Lung (tissue), 12 donors: ENCODE measurements around the gene CHST9. TPM values are rescaled to one million over a fixed set of nuclear protein-coding genes. Genes with fewer than 3 reads are reported as not detected.

Experiments used
- ATAC-seq: fragments of 200-7000 bp; cut with Tn5 transposase; one replicate; pipeline ENCODE4 v1.9.1; 2020; ENCODE audit warnings: moderate number of reproducible peaks; ENCODE audit not compliant: insufficient read depth, low FRiP score
- DNase-seq, 3 donors: peaks; one replicate each; pipeline ENCODE4 v3.0.0-alpha.2; 2013 to 2017
- H3K27ac ChIP-seq, 2 donors: one replicate each; pipeline ENCODE4 v1.5.1; 2013; ENCODE audit warnings: mild to moderate bottlenecking in 2 of 2, moderate library complexity in 2 of 2, control low read depth in 1 of 2, inconsistent platforms in 1 of 2, low read depth in 1 of 2, low read length in 1 of 2
- H3K27me3 ChIP-seq, 3 donors: one replicate each; pipeline ENCODE4 v1.5.1; 2013; ENCODE audit warnings: low read length in 2 of 3; ENCODE audit not compliant: control insufficient read depth in 3 of 3, insufficient read depth in 3 of 3
- H3K36me3 ChIP-seq, 4 donors: one replicate each; pipeline ENCODE4 v1.5.1; 2013; ENCODE audit warnings: low read length in 4 of 4, mild to moderate bottlenecking in 1 of 4, moderate library complexity in 1 of 4; ENCODE audit not compliant: control insufficient read depth in 4 of 4, insufficient read depth in 4 of 4
- H3K4me1 ChIP-seq, 5 donors: one replicate each; pipeline ENCODE4 v1.5.1; 2013; ENCODE audit warnings: low read length in 5 of 5, mild to moderate bottlenecking in 2 of 5, moderate library complexity in 1 of 5; ENCODE audit not compliant: control insufficient read depth in 5 of 5, insufficient read depth in 5 of 5
- H3K4me3 ChIP-seq: one replicate; pipeline ENCODE4 v1.5.1; 2013; ENCODE audit warnings: mild to moderate bottlenecking, control low read depth, moderate library complexity
- H3K9ac ChIP-seq, 2 donors: one replicate each; pipeline ENCODE4 v1.5.1; 2013; ENCODE audit warnings: low read length in 2 of 2, control low read depth in 1 of 2; ENCODE audit not compliant: insufficient read depth in 1 of 2
- H3K9me3 ChIP-seq, 4 donors: one replicate each; pipeline ENCODE4 v1.5.1; 2013; ENCODE audit warnings: low read length in 3 of 4, mild to moderate bottlenecking in 1 of 4, moderate library complexity in 1 of 4; ENCODE audit not compliant: control insufficient read depth in 4 of 4, insufficient read depth in 3 of 4
- WGBS, 2 donors: extraction: QIAGEN DNeasy Blood & Tissue Kit; methylation state at CpG; one replicate each; pipeline ENCODE4 v1.1.7; 2013; 5-methylcytosine and 5-hydroxymethylcytosine counted together
- polyA plus RNA-seq, 2 donors: library from polyadenylated mRNA; stranded (reverse); fragments of 200-250 nt; gene quantifications; one replicate each; pipeline ENCODE4 v1.2.1, GENCODE V29; 2013
- total RNA-seq, 2 donors: library from RNA; depleted of rRNA in 1 of 2; stranded (reverse); fragments of >200 nt in 1 of 2; gene quantifications; one replicate each; pipeline ENCODE4 v1.2.1, GENCODE V29; 2014 to 2021
- TF ChIP-seq, protein P1 (sequence below): IDR thresholded peaks from 2 replicates; pipeline ENCODE4 v1.5.1; 2012; ENCODE audit warnings: mild to moderate bottlenecking; ENCODE audit errors: control extremely low read depth, extremely low read depth
- donor health status: control.
- donor health status: control.
- donor health status: Bipolar disorder and iron deficiency.
- donor health status: healthy.
- donor health status: DM: yes; HTN: yes; CAD: no.

CHST9 gene
- total and polyA plus RNA-seq, 4 donors: 2.9 to 19.6 (median 9.8) TPM

GRCh38 chr18:26865557-26865956 is 319.6 kb downstream of the CHST9 start, which contains the start of gene AQP4:
Gene AQP4 (minus strand): TSS chr18:26865707. CDS start chr18:26865689, 18 bp downstream.
- whole genome bisulfite sequencing, 2 donors: 46 to 65% methylated on average over 5 of the region's 5 CpGs

GRCh38 chr18:26864658-26865057 is 320.4 kb downstream of the CHST9 start:
- Histone ChIP-seq H3K27me3 (peaks cover 0 to 17% (median 14%) of the 10 kb centered on the region in 3 donors), H3K4me1 (peaks cover 2 to 16% (median 3%) of the 10 kb centered on the region in 5 donors), H3K4me3 (peak overlapping the region; percentile 55), H3K9me3 (no peaks in the 10 kb centered on the region), H3K27ac (peak overlapping the region in 1 of 2 donors; percentile 89), H3K9ac (no peak overlapping the region), H3K36me3 (no peaks in the 10 kb centered on the region)
- no peak for DNase-seq
- no peak for ATAC-seq
- 50 to 64% methylated on average over 7 of the region's 7 CpGs for WGBS, 2 donors
- TF ChIP-seq, protein P1, sequence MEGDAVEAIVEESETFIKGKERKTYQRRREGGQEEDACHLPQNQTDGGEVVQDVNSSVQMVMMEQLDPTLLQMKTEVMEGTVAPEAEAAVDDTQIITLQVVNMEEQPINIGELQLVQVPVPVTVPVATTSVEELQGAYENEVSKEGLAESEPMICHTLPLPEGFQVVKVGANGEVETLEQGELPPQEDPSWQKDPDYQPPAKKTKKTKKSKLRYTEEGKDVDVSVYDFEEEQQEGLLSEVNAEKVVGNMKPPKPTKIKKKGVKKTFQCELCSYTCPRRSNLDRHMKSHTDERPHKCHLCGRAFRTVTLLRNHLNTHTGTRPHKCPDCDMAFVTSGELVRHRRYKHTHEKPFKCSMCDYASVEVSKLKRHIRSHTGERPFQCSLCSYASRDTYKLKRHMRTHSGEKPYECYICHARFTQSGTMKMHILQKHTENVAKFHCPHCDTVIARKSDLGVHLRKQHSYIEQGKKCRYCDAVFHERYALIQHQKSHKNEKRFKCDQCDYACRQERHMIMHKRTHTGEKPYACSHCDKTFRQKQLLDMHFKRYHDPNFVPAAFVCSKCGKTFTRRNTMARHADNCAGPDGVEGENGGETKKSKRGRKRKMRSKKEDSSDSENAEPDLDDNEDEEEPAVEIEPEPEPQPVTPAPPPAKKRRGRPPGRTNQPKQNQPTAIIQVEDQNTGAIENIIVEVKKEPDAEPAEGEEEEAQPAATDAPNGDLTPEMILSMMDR: no peak

More at GRCh38 chr18:26865557-26865956, 319.6 kb downstream of the CHST9 start, which contains the start of gene AQP4:
- no peaks in the 10 kb centered on the region for H3K36me3 ChIP-seq
- TF ChIP-seq, protein P1: no peak
- peak within 1 kb of the TSS in 1 of 2 donors; percentile 53 for H3K9ac ChIP-seq
- DNase-seq (peak; percentile 61 to 83 (median 66)), ATAC-seq (peak; percentile 70)
- H3K27me3 ChIP-seq: peaks cover 0 to 17% (median 14%) of the 10 kb centered on the region in 3 donors
- no peaks in the 10 kb centered on the region for H3K9me3 ChIP-seq
- H3K4me3 ChIP-seq: peak within 1 kb of the TSS; percentile 55
- H3K4me1 ChIP-seq: peaks cover 2 to 16% (median 3%) of the 10 kb centered on the region in 5 donors
- peak within 1 kb of the TSS in 1 of 2 donors; percentile 89 for H3K27ac ChIP-seq

GRCh38 chr18:26863921-26864497 is 321.1 kb downstream of the CHST9 start:
- Histone ChIP-seq H3K36me3 (peaks cover 0 to 3% (median 0%) of the 10 kb centered on the region in 4 donors), H3K4me3 (peak overlapping the region; percentile 55), H3K9me3 (no peaks in the 10 kb centered on the region), H3K27ac (peak overlapping the region in 1 of 2 donors; percentile 89), H3K4me1 (peaks cover 2 to 13% (median 3%) of the 10 kb centered on the region in 5 donors), H3K27me3 (peaks cover 0 to 17% (median 14%) of the 10 kb centered on the region in 3 donors), H3K9ac (no peak overlapping the region)
- TF ChIP-seq, protein P1: no peak
- ATAC-seq: peak; percentile 6
- no peak for DNase-seq
- 24 to 28% methylated on average over 9 of the region's 9 CpGs for WGBS, 2 donors
